WTC11 (cell line): ENCODE results near the gene CAPN11. TPM values are rescaled to one million over a fixed set of nuclear protein-coding genes. Genes with fewer than 3 reads are reported as not detected.

Source experiments
- ATAC-seq: fragments of 200-7000 bp; cut with Tn5 transposase; 2 replicates; pipeline ENCODE4 v1.10.0; 2021; ENCODE audit warnings: mild to moderate bottlenecking, moderate library complexity
- CTCF ChIA-PET: fragments of 300-600 bp; sonication (Branson Sonifier 250); formaldehyde crosslinking; loops from one replicate; lab custom pipeline; 2021; ENCODE audit warnings: antibody characterized with exemption; lab: Charles Lee
- POLR2A ChIA-PET: fragments of 350-600 bp; sonication (Branson Sonifier 250); formaldehyde crosslinking; loops from one replicate; lab custom pipeline; 2021; ENCODE audit warnings: antibody characterized with exemption; lab: Charles Lee
- DNase-seq: peaks from one replicate; pipeline ENCODE4 v3.0.0; 2021; ENCODE audit warnings: low spot score
- H3K27ac Mint-ChIP-seq: 2 replicates; pipeline ENCODE4 v1.8.0; 2021; ENCODE audit warnings: mixed read lengths
- H3K27me3 Mint-ChIP-seq: 2 replicates; pipeline ENCODE4 v1.8.0; 2021; ENCODE audit warnings: low read depth, mild to moderate bottlenecking, moderate library complexity, mixed read lengths
- H3K36me3 Mint-ChIP-seq: 2 replicates; pipeline ENCODE4 v1.8.0; 2021; ENCODE audit warnings: mixed read lengths
- H3K4me1 Mint-ChIP-seq: 2 replicates; pipeline ENCODE4 v1.8.0; 2022; ENCODE audit warnings: mixed read lengths
- H3K4me3 Mint-ChIP-seq: 2 replicates; pipeline ENCODE4 v1.8.0; 2021; ENCODE audit warnings: mild to moderate bottlenecking, moderate library complexity, mixed read lengths
- H3K9me3 Mint-ChIP-seq: 2 replicates; pipeline ENCODE4 v1.8.0; 2021; ENCODE audit warnings: mixed read lengths
- ESRRA ChIP-seq: sonication (generic); formaldehyde crosslinking; IDR thresholded peaks from 2 replicates; pipeline ENCODE4 v1.8.1; 2022; ENCODE audit warnings: mild to moderate bottlenecking, missing genetic modification reagents, borderline replicate concordance
- GABPB1 ChIP-seq: sonication (generic); formaldehyde crosslinking; IDR thresholded peaks from 2 replicates; pipeline ENCODE4 v1.8.1; 2023; ENCODE audit warnings: mild to moderate bottlenecking, missing genetic modification reagents
- HMGA2 ChIP-seq: fragments of 250-450 bp; sonication (Bioruptor Pico); IDR thresholded peaks from 2 replicates; pipeline ENCODE4 v1.4.0; 2021; ENCODE audit warnings: mild to moderate bottlenecking, moderate library complexity
- JAZF1 ChIP-seq: fragments of 250-450 bp; sonication (Bioruptor Pico); IDR thresholded peaks from 2 replicates; pipeline ENCODE4 v1.9.0; 2021; ENCODE audit warnings: moderate library complexity, mild to moderate bottlenecking, inconsistent platforms
- NR1H2 ChIP-seq: sonication (generic); formaldehyde crosslinking; IDR thresholded peaks from 2 replicates; pipeline ENCODE4 v1.9.0; 2021; ENCODE audit warnings: mild to moderate bottlenecking, moderate library complexity, missing genetic modification reagents
- NR3C1 ChIP-seq: sonication (generic); formaldehyde crosslinking; conservative IDR thresholded peaks from 2 replicates; pipeline ENCODE4 v1.8.1; 2023; ENCODE audit warnings: low read depth, mild to moderate bottlenecking, missing genetic modification reagents
- SOX15 ChIP-seq: fragments of 250-450 bp; sonication (Bioruptor Pico); IDR thresholded peaks from 2 replicates; pipeline ENCODE4 v1.9.0; 2021; ENCODE audit warnings: mild to moderate bottlenecking
- TEAD1 ChIP-seq: sonication (generic); formaldehyde crosslinking; IDR thresholded peaks from 2 replicates; pipeline ENCODE4 v1.8.0; 2022; ENCODE audit warnings: mild to moderate bottlenecking, missing genetic modification reagents
- TEAD4 ChIP-seq: sonication (generic); formaldehyde crosslinking; IDR thresholded peaks from 2 replicates; pipeline ENCODE4 v1.8.0; 2022; ENCODE audit warnings: mild to moderate bottlenecking, missing genetic modification reagents
- TP53 ChIP-seq: sonication (generic); formaldehyde crosslinking; IDR thresholded peaks from 2 replicates; pipeline ENCODE4 v1.8.1; 2023; ENCODE audit warnings: mild to moderate bottlenecking, missing genetic modification reagents
- ZNF232 ChIP-seq: sonication (generic); formaldehyde crosslinking; IDR thresholded peaks from 2 replicates; pipeline ENCODE4 v1.8.0; 2022; ENCODE audit warnings: mild to moderate bottlenecking, missing genetic modification reagents
- ZNF263 ChIP-seq: sonication (generic); formaldehyde crosslinking; IDR thresholded peaks from 2 replicates; pipeline ENCODE4 v1.8.1; 2022; ENCODE audit warnings: low read depth, mild to moderate bottlenecking, moderate library complexity, missing genetic modification reagents
- ZNF396 ChIP-seq: fragments of 250-450 bp; sonication (Bioruptor Pico); IDR thresholded peaks from 2 replicates; pipeline ENCODE4 v1.8.0; 2021; ENCODE audit warnings: mild to moderate bottlenecking, moderate library complexity, borderline replicate concordance
- ZNF423 ChIP-seq: fragments of 250-450 bp; sonication (Bioruptor Pico); IDR thresholded peaks from 2 replicates; pipeline ENCODE4 v2.1.2; 2022; ENCODE audit warnings: mild to moderate bottlenecking, moderate library complexity
- ZNF671 ChIP-seq: fragments of 250-450 bp; sonication (Bioruptor Pico); IDR thresholded peaks from 2 replicates; pipeline ENCODE4 v1.8.0; 2021; ENCODE audit warnings: mild to moderate bottlenecking
- total RNA-seq: library from RNA; stranded (reverse); gene quantifications from 3 replicates; pipeline ENCODE4 v1.2.3, GENCODE V29; 2021
- TF ChIP-seq, protein P1 (sequence below): fragments of 250-450 bp; sonication (Bioruptor Pico); IDR thresholded peaks from 2 replicates; pipeline ENCODE4 v1.8.0; 2021; ENCODE audit warnings: mild to moderate bottlenecking
- TF ChIP-seq, protein P2 (sequence below): sonication (generic); formaldehyde crosslinking; IDR thresholded peaks from 2 replicates; pipeline ENCODE4 v1.8.1; 2023; ENCODE audit warnings: mild to moderate bottlenecking, missing genetic modification reagents, moderate library complexity
- TF ChIP-seq, protein P3 (sequence below): sonication (generic); formaldehyde crosslinking; IDR thresholded peaks from 2 replicates; pipeline ENCODE4 v1.8.0; 2023; ENCODE audit warnings: missing genetic modification reagents, mild to moderate bottlenecking, borderline replicate concordance
- TF ChIP-seq, protein P4 (sequence below): sonication (generic); formaldehyde crosslinking; IDR thresholded peaks from 2 replicates; pipeline ENCODE4 v1.8.0; 2023; ENCODE audit warnings: mild to moderate bottlenecking, missing genetic modification reagents
- TF ChIP-seq, protein P5 (sequence below): sonication (generic); formaldehyde crosslinking; conservative IDR thresholded peaks from 2 replicates; pipeline ENCODE4 v1.8.1; 2022; ENCODE audit warnings: mild to moderate bottlenecking, missing genetic modification reagents
- TF ChIP-seq, protein P6 (sequence below): fragments of 250-450 bp; sonication (Bioruptor Pico); IDR thresholded peaks from 2 replicates; pipeline ENCODE4 v1.9.0; 2021; ENCODE audit warnings: mild to moderate bottlenecking

The CAPN11 gene
- total RNA-seq, 1 experiment from 2014 or later, result 2.3 TPM

DNA sequence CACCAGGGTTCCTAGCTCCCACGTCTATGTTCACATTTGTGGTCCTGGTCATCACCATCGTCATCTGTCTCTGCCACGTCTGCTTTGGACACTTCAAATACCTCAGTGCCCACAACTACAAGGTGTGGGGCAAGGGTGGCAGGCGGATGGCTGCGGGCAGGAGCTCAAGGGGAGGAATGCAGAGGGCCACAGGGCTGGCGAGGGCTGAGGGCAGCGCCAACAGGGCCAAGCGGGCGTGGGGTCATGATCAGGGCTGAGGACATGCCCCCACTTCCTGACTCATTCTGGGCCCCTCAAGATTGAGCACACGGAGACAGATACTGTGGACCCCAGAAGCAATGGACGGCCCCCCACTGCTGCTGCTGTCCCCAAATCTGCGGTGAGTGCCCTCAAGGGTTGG is 4.6 kb upstream of the CAPN11 start (continued):
- no peak for TF ChIP-seq ZNF396
- TF ChIP-seq, protein P1, sequence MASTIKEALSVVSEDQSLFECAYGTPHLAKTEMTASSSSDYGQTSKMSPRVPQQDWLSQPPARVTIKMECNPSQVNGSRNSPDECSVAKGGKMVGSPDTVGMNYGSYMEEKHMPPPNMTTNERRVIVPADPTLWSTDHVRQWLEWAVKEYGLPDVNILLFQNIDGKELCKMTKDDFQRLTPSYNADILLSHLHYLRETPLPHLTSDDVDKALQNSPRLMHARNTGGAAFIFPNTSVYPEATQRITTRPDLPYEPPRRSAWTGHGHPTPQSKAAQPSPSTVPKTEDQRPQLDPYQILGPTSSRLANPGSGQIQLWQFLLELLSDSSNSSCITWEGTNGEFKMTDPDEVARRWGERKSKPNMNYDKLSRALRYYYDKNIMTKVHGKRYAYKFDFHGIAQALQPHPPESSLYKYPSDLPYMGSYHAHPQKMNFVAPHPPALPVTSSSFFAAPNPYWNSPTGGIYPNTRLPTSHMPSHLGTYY, result no peak
- TF ChIP-seq, all 79 proteins: peak for 0

DNA sequence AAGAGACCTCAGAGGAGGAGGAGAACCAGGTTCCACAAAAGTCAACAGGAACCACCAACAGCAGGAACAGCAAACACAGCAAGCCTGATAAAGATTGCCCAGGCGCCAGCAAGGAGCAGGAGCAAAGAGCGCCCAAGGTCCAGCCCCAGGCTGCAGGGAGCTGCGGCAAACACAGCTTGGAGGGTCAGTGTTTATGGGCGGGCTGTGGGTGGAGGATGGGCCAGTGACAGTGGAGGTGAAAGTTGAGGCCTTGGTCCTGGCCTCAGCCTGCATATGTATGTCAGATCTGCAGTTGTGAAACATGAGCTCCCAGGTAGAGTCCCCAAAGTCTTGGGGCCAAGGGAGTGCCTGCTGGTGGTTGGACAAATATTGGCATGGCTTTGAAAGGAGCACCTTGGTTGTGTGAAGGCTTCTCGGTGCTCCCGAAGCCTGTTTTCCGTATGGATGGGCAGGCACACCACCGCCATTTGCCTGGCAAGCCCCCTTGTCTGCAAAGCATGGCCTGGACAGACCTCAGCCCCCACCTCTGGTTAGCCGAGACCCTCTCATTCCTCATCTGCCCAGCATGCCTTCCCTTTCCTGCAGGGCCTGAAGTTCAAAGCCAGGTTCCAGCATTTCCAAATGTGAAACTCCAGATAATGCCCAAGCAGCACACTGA is 2.0 kb upstream of the CAPN11 start:
- Mint-ChIP-seq H3K9me3 (no peaks in the 10 kb centered on the region), H3K36me3 (peaks cover 6% of the 10 kb centered on the region; the same call in 1 of the 2 replicates), H3K4me1 (peaks cover 26% of the 10 kb centered on the region), H3K4me3 (no peak overlapping the region), H3K27ac (peak overlapping the region; percentile 77), H3K27me3 (no peaks in the 10 kb centered on the region)
- POLR2A ChIA-PET, result interaction anchor here (0.6 to 0.7 kb wide), 2 partner anchors 63 to 65 kb away, joined by 3 to 4 read pairs; no protein-coding TSS in a partner anchor
- TF ChIP-seq SOX15 (no peak), GABPB1 (CRISPR knock-in tag) (peak; percentile 70)
- DNase-seq (peak; percentile 36), ATAC-seq (peak; percentile 48)
- CTCF ChIA-PET, result interaction anchor here (0.6 to 4.1 kb wide), 16 partner anchors 9 to 156 kb away, joined by 3 to 18 read pairs (median 5); partner anchors contain the start of genes AARS2, HSP90AB1 and SLC35B2

DNA sequence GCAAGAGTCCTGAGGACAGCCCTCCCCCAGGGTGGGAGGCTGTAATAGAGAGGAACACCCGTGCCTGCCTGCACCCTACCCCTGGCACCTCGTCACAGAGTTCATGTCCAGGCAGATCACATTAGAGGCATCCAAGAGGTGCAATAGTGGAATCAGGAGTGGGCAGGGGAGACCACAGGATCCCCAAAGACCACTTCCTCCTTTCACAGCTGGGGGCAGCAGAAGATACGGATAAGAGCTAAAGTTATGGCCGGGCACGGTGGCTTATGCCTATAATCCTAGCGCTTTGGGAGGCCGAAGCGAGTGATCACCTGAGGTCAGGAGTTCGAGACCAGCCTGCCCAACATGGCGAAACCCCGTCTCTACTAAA is 1.5 kb upstream of the CAPN11 start:
- H3K4me3 Mint-ChIP-seq, result no peak overlapping the region
- ATAC-seq (no peak), DNase-seq (no peak)
- CTCF ChIA-PET, result interaction anchor here (0.6 to 4.1 kb wide), 18 partner anchors 9 to 156 kb away, joined by 3 to 18 read pairs (median 5); partner anchors contain the start of genes AARS2, HSP90AB1 and SLC35B2
- peaks cover 6% of the 10 kb centered on the region; the same call in 1 of the 2 replicates for H3K36me3 Mint-ChIP-seq
- no peaks in the 10 kb centered on the region for H3K9me3 Mint-ChIP-seq
- no peaks in the 10 kb centered on the region for H3K27me3 Mint-ChIP-seq
- POLR2A ChIA-PET, result no interaction called here
- H3K27ac Mint-ChIP-seq, result peak overlapping the region; percentile 77
- H3K4me1 Mint-ChIP-seq, result peaks cover 28% of the 10 kb centered on the region
- no peak for TF ChIP-seq NR1H2 (CRISPR knock-in tag)
- TF ChIP-seq JAZF1 (CRISPR knock-in tag), result no peak
- TF ChIP-seq, protein P2, sequence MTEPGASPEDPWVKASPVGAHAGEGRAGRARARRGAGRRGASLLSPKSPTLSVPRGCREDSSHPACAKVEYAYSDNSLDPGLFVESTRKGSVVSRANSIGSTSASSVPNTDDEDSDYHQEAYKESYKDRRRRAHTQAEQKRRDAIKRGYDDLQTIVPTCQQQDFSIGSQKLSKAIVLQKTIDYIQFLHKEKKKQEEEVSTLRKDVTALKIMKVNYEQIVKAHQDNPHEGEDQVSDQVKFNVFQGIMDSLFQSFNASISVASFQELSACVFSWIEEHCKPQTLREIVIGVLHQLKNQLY (CRISPR knock-in tag), result no peak
- no peak for TF ChIP-seq ZNF423 (CRISPR knock-in tag)
- TF ChIP-seq TEAD4 (CRISPR knock-in tag), result no peak
- no peak for TF ChIP-seq ESRRA (CRISPR knock-in tag)
- TF ChIP-seq TEAD1 (CRISPR knock-in tag), result no peak
- no peak for TF ChIP-seq ZNF263 (CRISPR knock-in tag)
- TF ChIP-seq TP53 (CRISPR knock-in tag), result no peak
- TF ChIP-seq ZNF671 (CRISPR knock-in tag), result no peak
- TF ChIP-seq ZNF232 (CRISPR knock-in tag), result no peak
- TF ChIP-seq, protein P3, sequence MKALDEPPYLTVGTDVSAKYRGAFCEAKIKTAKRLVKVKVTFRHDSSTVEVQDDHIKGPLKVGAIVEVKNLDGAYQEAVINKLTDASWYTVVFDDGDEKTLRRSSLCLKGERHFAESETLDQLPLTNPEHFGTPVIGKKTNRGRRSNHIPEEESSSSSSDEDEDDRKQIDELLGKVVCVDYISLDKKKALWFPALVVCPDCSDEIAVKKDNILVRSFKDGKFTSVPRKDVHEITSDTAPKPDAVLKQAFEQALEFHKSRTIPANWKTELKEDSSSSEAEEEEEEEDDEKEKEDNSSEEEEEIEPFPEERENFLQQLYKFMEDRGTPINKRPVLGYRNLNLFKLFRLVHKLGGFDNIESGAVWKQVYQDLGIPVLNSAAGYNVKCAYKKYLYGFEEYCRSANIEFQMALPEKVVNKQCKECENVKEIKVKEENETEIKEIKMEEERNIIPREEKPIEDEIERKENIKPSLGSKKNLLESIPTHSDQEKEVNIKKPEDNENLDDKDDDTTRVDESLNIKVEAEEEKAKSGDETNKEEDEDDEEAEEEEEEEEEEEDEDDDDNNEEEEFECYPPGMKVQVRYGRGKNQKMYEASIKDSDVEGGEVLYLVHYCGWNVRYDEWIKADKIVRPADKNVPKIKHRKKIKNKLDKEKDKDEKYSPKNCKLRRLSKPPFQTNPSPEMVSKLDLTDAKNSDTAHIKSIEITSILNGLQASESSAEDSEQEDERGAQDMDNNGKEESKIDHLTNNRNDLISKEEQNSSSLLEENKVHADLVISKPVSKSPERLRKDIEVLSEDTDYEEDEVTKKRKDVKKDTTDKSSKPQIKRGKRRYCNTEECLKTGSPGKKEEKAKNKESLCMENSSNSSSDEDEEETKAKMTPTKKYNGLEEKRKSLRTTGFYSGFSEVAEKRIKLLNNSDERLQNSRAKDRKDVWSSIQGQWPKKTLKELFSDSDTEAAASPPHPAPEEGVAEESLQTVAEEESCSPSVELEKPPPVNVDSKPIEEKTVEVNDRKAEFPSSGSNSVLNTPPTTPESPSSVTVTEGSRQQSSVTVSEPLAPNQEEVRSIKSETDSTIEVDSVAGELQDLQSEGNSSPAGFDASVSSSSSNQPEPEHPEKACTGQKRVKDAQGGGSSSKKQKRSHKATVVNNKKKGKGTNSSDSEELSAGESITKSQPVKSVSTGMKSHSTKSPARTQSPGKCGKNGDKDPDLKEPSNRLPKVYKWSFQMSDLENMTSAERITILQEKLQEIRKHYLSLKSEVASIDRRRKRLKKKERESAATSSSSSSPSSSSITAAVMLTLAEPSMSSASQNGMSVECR (CRISPR knock-in tag), result no peak
- no peak for TF ChIP-seq HMGA2
- TF ChIP-seq, protein P4, sequence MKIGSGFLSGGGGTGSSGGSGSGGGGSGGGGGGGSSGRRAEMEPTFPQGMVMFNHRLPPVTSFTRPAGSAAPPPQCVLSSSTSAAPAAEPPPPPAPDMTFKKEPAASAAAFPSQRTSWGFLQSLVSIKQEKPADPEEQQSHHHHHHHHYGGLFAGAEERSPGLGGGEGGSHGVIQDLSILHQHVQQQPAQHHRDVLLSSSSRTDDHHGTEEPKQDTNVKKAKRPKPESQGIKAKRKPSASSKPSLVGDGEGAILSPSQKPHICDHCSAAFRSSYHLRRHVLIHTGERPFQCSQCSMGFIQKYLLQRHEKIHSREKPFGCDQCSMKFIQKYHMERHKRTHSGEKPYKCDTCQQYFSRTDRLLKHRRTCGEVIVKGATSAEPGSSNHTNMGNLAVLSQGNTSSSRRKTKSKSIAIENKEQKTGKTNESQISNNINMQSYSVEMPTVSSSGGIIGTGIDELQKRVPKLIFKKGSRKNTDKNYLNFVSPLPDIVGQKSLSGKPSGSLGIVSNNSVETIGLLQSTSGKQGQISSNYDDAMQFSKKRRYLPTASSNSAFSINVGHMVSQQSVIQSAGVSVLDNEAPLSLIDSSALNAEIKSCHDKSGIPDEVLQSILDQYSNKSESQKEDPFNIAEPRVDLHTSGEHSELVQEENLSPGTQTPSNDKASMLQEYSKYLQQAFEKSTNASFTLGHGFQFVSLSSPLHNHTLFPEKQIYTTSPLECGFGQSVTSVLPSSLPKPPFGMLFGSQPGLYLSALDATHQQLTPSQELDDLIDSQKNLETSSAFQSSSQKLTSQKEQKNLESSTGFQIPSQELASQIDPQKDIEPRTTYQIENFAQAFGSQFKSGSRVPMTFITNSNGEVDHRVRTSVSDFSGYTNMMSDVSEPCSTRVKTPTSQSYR (CRISPR knock-in tag), result no peak
- no peak for TF ChIP-seq NR3C1 (CRISPR knock-in tag)
- TF ChIP-seq, protein P5, sequence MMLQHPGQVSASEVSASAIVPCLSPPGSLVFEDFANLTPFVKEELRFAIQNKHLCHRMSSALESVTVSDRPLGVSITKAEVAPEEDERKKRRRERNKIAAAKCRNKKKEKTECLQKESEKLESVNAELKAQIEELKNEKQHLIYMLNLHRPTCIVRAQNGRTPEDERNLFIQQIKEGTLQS (CRISPR knock-in tag), result no peak
- TF ChIP-seq, protein P6, sequence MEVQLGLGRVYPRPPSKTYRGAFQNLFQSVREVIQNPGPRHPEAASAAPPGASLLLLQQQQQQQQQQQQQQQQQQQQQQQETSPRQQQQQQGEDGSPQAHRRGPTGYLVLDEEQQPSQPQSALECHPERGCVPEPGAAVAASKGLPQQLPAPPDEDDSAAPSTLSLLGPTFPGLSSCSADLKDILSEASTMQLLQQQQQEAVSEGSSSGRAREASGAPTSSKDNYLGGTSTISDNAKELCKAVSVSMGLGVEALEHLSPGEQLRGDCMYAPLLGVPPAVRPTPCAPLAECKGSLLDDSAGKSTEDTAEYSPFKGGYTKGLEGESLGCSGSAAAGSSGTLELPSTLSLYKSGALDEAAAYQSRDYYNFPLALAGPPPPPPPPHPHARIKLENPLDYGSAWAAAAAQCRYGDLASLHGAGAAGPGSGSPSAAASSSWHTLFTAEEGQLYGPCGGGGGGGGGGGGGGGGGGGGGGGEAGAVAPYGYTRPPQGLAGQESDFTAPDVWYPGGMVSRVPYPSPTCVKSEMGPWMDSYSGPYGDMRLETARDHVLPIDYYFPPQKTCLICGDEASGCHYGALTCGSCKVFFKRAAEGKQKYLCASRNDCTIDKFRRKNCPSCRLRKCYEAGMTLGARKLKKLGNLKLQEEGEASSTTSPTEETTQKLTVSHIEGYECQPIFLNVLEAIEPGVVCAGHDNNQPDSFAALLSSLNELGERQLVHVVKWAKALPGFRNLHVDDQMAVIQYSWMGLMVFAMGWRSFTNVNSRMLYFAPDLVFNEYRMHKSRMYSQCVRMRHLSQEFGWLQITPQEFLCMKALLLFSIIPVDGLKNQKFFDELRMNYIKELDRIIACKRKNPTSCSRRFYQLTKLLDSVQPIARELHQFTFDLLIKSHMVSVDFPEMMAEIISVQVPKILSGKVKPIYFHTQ (CRISPR knock-in tag), result no peak
